Pancreas (tissue), 10 donors: Measurements from ENCODE around the gene NOB1. TPM values are rescaled to one million over a fixed set of nuclear protein-coding genes. Genes with fewer than 3 reads are reported as not detected.

Experiments
- ATAC-seq, 4 donors: fragments of 200-7000 bp; cut with Tn5 transposase; one replicate each; pipeline versions ENCODE4 v1.8.0 to v1.9.1; 2020; ENCODE audit warnings: mild to moderate bottlenecking in 4 of 4, moderate library complexity in 4 of 4
- DNase-seq, 6 donors: peaks; one replicate each; pipeline ENCODE4 v3.0.0-alpha.2; 2020
- FAIRE-seq: peaks from 2 replicates; lab custom pipeline; 2012; peaks lifted over from hg19 to GRCh38; lab: Jason Lieb, UNC
- H3K27ac ChIP-seq, 4 donors: fragments of 200-600 bp; sonication (generic); 1 replicate in 3 of 4; 2 replicates in 1 of 4; pipeline versions ENCODE4 v1.5.0 to v1.8.0; 2020
- H3K27me3 ChIP-seq, 4 donors: fragments of 200-600 bp; one replicate each; pipeline ENCODE4 v1.8.0; 2021
- H3K36me3 ChIP-seq, 3 donors: fragments of 200-600 bp; sonication (generic) in 1 of 3; one replicate each; pipeline versions ENCODE4 v1.5.0 to v1.8.0; 2020 to 2021
- H3K4me1 ChIP-seq, 3 donors: fragments of 200-600 bp; one replicate each; pipeline ENCODE4 v1.8.0; 2021
- H3K4me3 ChIP-seq, 4 donors: fragments of 200-600 bp; sonication (generic) in 2 of 4; one replicate each; pipeline versions ENCODE4 v1.5.0 to v1.8.0; 2020 to 2021
- H3K9me3 ChIP-seq, 4 donors: fragments of 200-600 bp; one replicate each; pipeline ENCODE4 v1.8.0; 2021
- CTCF ChIP-seq, 4 donors: fragments of 200-600 bp; sonication (generic) in 3 of 4; IDR thresholded peaks; one replicate each; pipeline versions ENCODE4 v1.5.0 to v1.8.0; 2021; ENCODE audit warnings: antibody characterized with exemption in 4 of 4
- WGBS, 2 donors: extraction: QIAGEN DNeasy Blood & Tissue Kit; methylation state at CpG; one replicate each; pipeline ENCODE4 v1.1.7; 2013; 5-methylcytosine and 5-hydroxymethylcytosine counted together
- intact Hi-C, 3 donors: fragments of 100-400 bp; cut with DNase I; formaldehyde crosslinking; loops; one replicate each; pipeline versions ENCODE4 v1.11.1 to v1.14.2; 2022
- polyA plus RNA-seq, 2 donors: library from polyadenylated mRNA; stranded (reverse); fragments of 200-250 nt; gene quantifications; one replicate each; pipeline ENCODE4 v1.2.3, GENCODE V29; 2013
- total RNA-seq, 6 donors: library from RNA; stranded (reverse); fragmentation: NEBNext Ultra II Directional in 4 of 6; extraction: Animal tissue kit (Norgen Biotek cat#: 25700) in 4 of 6; gene quantifications; one replicate each; pipeline versions ENCODE4 v1.2.1 to v1.2.4, GENCODE V29; 2021 to 2023
- donor health status: healthy with polysubstance abuse.
- donor health status: DM: no; HTN: no; CAD: no; lungs with moderate emphysema.
- donor health status: DM: no; HTN: no; CAD: no.
- donor health status: control.
- donor health status: control.
- donor health status: Bipolar disorder and iron deficiency.
- donor health status: DM: yes; HTN: yes; CAD: no.
- donor health status: DM: no; HTN: no; CAD: no.
- donor health status: DM: no; HTN: no; CAD: no.
- donor health status: DM: yes; HTN: yes; CAD: no.

The NOB1 gene
- total and polyA plus RNA-seq, 8 donors: 33.4 to 123 (median 55.1) TPM

- H3K4me3 ChIP-seq: no peak overlapping the region
- FAIRE-seq (no peak), ATAC-seq (no peak), DNase-seq (no peak)
- peaks cover 0 to 5% (median 0%) of the 10 kb centered on the region in 3 donors for H3K4me1 ChIP-seq
- H3K27ac ChIP-seq: no peak overlapping the region
- WGBS, 2 donors: 80 to 84% methylated on average over 16 to 20 of the region's 20 CpGs
- H3K36me3 ChIP-seq: peaks cover 6 to 68% (median 46%) of the 10 kb centered on the region in 3 donors
- intact Hi-C loops: no loop called here
- H3K9me3 ChIP-seq: no peaks in the 10 kb centered on the region
- H3K27me3 ChIP-seq: no peaks in the 10 kb centered on the region
- TF ChIP-seq CTCF (IDR thresholded peaks at IDR 0.05): no peak
Measured at GRCh38 chr16:69748694-69749345, 5.9 kb downstream of the NOB1 start.

- whole genome bisulfite sequencing, 2 donors: 87 to 94% methylated on average over 8 of the region's 8 CpGs
- Histone ChIP-seq H3K27me3 (no peaks in the 10 kb centered on the region), H3K27ac (no peak overlapping the region), H3K36me3 (peaks cover 6 to 85% (median 46%) of the 10 kb centered on the region in 3 donors), H3K4me1 (no peaks in the 10 kb centered on the region), H3K4me3 (no peak overlapping the region), H3K9me3 (no peaks in the 10 kb centered on the region)
- no peak for TF ChIP-seq CTCF (IDR thresholded peaks at IDR 0.05)
- no peak for FAIRE-seq
- no peak for DNase-seq
- intact Hi-C loops: no loop called here
- ATAC-seq: no peak
Measured at GRCh38 chr16:69747115-69747514, 7.6 kb downstream of the NOB1 start.

- no peaks in the 10 kb centered on the region for H3K27me3 ChIP-seq
- FAIRE-seq (no peak), ATAC-seq (no peak), DNase-seq (no peak)
- no peak overlapping the region for H3K4me3 ChIP-seq
- H3K4me1 ChIP-seq: no peaks in the 10 kb centered on the region
- intact Hi-C loops: no loop called here
- H3K27ac ChIP-seq: no peak overlapping the region
- no peaks in the 10 kb centered on the region for H3K9me3 ChIP-seq
- WGBS, 2 donors: 78 to 89% methylated on average over 10 of the region's 10 CpGs
- peaks cover 6 to 88% (median 46%) of the 10 kb centered on the region in 3 donors for H3K36me3 ChIP-seq
- TF ChIP-seq CTCF (IDR thresholded peaks at IDR 0.05): no peak
Measured at GRCh38 chr16:69745959-69746358, 8.8 kb downstream of the NOB1 start.

DNA sequence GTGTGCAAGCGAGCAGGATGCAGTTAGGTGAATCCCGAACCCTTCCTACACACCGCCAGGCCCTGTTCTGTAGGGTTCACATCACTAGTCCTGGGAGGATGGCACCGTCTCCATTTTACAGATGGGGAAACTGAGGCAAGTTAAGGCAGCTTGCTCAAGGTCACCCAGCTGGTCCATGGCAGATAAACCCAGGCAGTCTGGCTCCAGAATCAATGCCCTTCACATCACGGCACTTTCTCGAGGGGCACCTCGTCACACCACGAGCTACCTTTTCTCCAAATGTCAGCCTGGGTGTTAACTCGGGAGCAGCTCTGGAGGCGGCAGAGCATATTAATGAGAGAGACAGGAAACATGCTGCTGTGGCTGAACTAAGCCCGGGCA is 9.5 kb downstream of the NOB1 start:
- ATAC-seq (no peak), DNase-seq (no peak), FAIRE-seq (no peak)
- TF ChIP-seq CTCF (IDR thresholded peaks at IDR 0.05): no peak
- no peaks in the 10 kb centered on the region for H3K9me3 ChIP-seq
- no peak overlapping the region for H3K27ac ChIP-seq
- 92% methylated on average over 11 of the region's 11 CpGs for WGBS, 2 donors
- no peaks in the 10 kb centered on the region for H3K27me3 ChIP-seq
- no peak overlapping the region for H3K4me3 ChIP-seq
- intact Hi-C loops: no loop called here
- H3K36me3 ChIP-seq: peaks cover 6 to 84% (median 44%) of the 10 kb centered on the region in 3 donors
- H3K4me1 ChIP-seq: no peaks in the 10 kb centered on the region
